Activated CD4-positive, alpha-beta T cell treated with anti-CD3 and anti-CD28 coated beads for 36 hours (primary cell): ENCODE results near the gene ARHGEF2. TPM values are rescaled to one million over a fixed set of nuclear protein-coding genes. Genes with fewer than 3 reads are reported as not detected.
A peak's percentile ranks its signal among the peaks of the same experiment; 100 is the strongest.

Experiments
- ATAC-seq: fragments of 200-7000 bp; cut with Tn5 transposase; one replicate; pipeline ENCODE4 v1.10.0; 2021; ENCODE audit warnings: mild to moderate bottlenecking, moderate library complexity
- CTCF ChIA-PET: fragments of 350-600 bp; sonication (Branson Sonifier 250); formaldehyde crosslinking; loops from one replicate; lab custom pipeline; 2021; ENCODE audit warnings: antibody characterized with exemption; lab: Charles Lee
- POLR2A ChIA-PET: fragments of 350-600 bp; sonication (Branson Sonifier 250); formaldehyde crosslinking; loops from one replicate; lab custom pipeline; 2021; ENCODE audit warnings: antibody characterized with exemption, inconsistent platforms; lab: Charles Lee
- DNase-seq: peaks from one replicate; pipeline ENCODE4 v3.0.0-alpha.2; 2020
- H3K27ac Mint-ChIP-seq: one replicate; pipeline ENCODE4 v1.8.0; 2021; ENCODE audit warnings: mixed read lengths
- H3K27me3 Mint-ChIP-seq: one replicate; pipeline ENCODE4 v1.8.0; 2021; ENCODE audit warnings: mixed read lengths
- H3K36me3 Mint-ChIP-seq: one replicate; pipeline ENCODE4 v1.8.0; 2021; ENCODE audit warnings: low read depth, mixed read lengths
- H3K4me1 Mint-ChIP-seq: one replicate; pipeline ENCODE4 v1.8.0; 2021; ENCODE audit warnings: mixed read lengths
- H3K4me3 Mint-ChIP-seq: one replicate; pipeline ENCODE4 v1.8.0; 2021; ENCODE audit warnings: mild to moderate bottlenecking, moderate library complexity, mixed read lengths
- H3K9me3 Mint-ChIP-seq: one replicate; pipeline ENCODE4 v1.8.0; 2021; ENCODE audit warnings: low read depth, mixed read lengths
- intact Hi-C, 2 experiments: fragments of 100-400 bp; cut with DNase I in 1 of 2; cut with micrococcal nuclease in 1 of 2; formaldehyde crosslinking; loops; one replicate each; pipeline versions ENCODE4 v1.14.2 to v1.15.1; 2022 to 2024; cut with DNase I, micrococcal nuclease
- total RNA-seq, 2 experiments: library from RNA; stranded (reverse); gene quantifications; one replicate each; pipeline ENCODE4 v1.2.3, GENCODE V29; 2021

ARHGEF2 gene
- total RNA-seq, 2 experiments from 2014 or later: 135 to 216 TPM

DNA sequence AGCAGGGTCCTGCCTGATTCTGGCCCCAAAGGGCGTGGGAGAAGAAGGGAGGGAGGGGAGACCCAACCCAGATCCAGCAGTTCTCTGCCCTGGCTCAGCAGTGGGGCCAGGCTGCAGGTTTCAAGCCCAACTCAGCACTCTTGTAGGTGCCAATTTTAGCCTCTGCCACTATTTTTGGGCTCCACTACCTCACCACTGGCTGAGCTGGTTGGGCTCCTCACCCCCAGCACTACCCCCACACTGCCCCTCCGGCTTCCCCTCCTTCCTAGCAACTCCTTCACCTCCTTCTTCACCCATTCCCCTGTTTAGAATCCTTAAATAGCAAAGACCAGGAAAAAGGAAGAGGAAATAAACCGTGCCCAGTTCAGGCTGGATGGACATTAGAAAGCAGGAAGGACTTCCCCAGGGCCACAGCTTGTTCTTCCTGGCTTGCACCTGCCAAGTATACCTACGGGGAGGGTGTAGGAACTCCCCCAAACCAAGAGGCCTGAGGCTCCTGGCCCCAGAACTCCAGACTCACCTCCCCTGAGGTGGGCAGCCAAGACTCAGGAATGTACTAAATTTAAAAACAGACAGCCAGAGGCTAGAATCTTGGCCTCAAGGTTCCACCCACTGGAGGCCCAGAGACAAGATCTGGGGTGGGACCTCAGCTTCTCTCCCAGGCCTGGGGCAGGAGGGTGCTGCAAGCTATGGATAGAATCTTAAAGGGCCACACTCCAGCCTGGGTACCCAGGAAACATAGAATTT lies 1.4 kb upstream of the ARHGEF2 start:
- peak overlapping the region; percentile 100 for H3K4me3 Mint-ChIP-seq
- peaks cover 34% of the 10 kb centered on the region for H3K36me3 Mint-ChIP-seq
- CTCF ChIA-PET: interaction anchor here (0.7 to 5.9 kb wide), 5 partner anchors 10 to 45 kb away, joined by 6 to 47 read pairs (median 6); partner anchors contain the start of gene KHDC4
- H3K4me1 Mint-ChIP-seq: peaks cover 58% of the 10 kb centered on the region
- H3K27me3 Mint-ChIP-seq: no peaks in the 10 kb centered on the region
- no peaks in the 10 kb centered on the region for H3K9me3 Mint-ChIP-seq
- intact Hi-C loops: loop anchor here (2.0 to 5.0 kb wide), 8 partner anchors 73 to 702 kb away; partner anchors contain the start of genes SYT11 (in 2 of the 2), DAP3 (in 1 of the 2), GON4L (in 1 of the 2) and HCN3 (in 1 of the 2)
- H3K27ac Mint-ChIP-seq: peak overlapping the region; percentile 96
- no peak for ATAC-seq
- DNase-seq: no peak
- POLR2A ChIA-PET: interaction anchor here (0.6 to 3.8 kb wide), 3 partner anchors 13 to 61 kb away, joined by 4 to 20 read pairs (median 5); no protein-coding TSS in a partner anchor

DNA sequence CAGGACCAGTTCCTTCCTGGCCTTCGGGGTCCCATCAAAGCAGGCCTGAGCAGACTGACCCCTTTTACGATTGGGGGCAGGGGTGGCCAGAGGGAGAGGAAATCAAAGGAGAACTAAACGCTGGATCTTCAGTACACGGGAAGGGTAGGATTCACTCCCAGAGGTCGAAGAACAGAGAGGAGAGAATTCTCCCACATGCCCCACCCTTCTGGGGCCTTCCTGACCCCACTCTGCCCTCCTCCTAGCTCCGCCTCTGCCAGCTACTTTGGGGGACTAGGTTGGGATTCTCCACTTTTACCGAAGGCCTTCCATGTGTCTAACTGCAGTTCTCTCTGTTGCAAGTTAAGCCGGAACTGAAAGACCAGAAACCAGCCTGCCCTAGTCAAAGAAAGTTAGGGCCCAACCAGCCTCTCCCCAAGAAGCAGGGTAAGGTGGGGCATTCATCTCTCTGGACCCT lies 654 bp upstream of the ARHGEF2 start:
- peaks cover 64% of the 10 kb centered on the region for H3K4me1 Mint-ChIP-seq
- DNase-seq: peak; percentile 36
- H3K9me3 Mint-ChIP-seq: no peaks in the 10 kb centered on the region
- H3K36me3 Mint-ChIP-seq: peaks cover 40% of the 10 kb centered on the region
- H3K27me3 Mint-ChIP-seq: no peaks in the 10 kb centered on the region
- CTCF ChIA-PET: interaction anchor here (0.9 to 3.5 kb wide), 8 partner anchors 9 to 60 kb away, joined by 3 to 27 read pairs (median 6); partner anchors contain the start of gene KHDC4
- ATAC-seq: peak; percentile 4
- H3K27ac Mint-ChIP-seq: peak overlapping the region; percentile 96
- peak overlapping the region; percentile 100 for H3K4me3 Mint-ChIP-seq
- POLR2A ChIA-PET: interaction anchor here (1.1 to 6.5 kb wide), 6 partner anchors 12 to 72 kb away, joined by 3 to 62 read pairs (median 8); partner anchors contain the start of gene KHDC4
- intact Hi-C loops: loop anchor here (1.0 to 5.0 kb wide), 11 partner anchors 9 to 702 kb away; partner anchors contain the start of genes KHDC4 (in 2 of the 2), SYT11 (in 2 of the 2), DAP3 (in 1 of the 2) and GON4L (in 1 of the 2)

DNA sequence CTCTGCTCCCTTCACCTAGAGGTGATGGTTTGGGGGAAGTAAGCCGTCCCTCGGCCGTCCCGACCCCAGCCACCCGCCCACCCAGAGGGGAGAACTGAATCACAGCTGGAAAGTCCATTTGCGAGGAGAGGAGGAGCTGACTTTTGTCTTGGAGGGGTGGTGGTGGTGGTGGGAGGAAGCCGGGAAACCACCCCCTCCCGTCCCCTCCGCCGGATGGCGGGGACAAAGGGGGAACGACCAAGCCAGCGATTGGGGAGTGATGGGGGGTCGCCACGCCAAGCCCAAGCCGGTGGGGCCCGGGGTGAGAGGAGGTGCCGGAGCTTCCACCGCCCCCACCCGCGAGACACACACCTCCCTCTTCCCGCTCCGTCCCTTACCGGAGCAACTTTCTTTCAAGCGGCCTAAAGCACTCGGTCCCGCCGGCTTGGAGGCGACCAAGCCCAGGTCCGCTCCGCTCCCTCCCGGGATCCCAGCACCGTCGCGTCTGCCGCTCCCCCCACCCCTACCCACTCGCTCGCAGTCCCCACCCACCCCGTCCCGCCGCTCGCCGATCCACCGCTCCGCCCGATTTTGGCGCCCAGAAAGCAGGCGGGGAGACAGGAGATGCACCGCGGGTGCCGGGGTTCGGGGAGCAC lies 540 bp downstream of the ARHGEF2 start:
- ATAC-seq (peak; percentile 20), DNase-seq (peak; percentile 80)
- H3K36me3 Mint-ChIP-seq: peaks cover 45% of the 10 kb centered on the region
- H3K4me1 Mint-ChIP-seq: peaks cover 68% of the 10 kb centered on the region
- peak overlapping the region; percentile 100 for H3K4me3 Mint-ChIP-seq
- no peaks in the 10 kb centered on the region for H3K9me3 Mint-ChIP-seq
- intact Hi-C loops: loop anchor here (1.0 to 5.0 kb wide), 13 partner anchors 8 to 701 kb away; partner anchors contain the start of genes KHDC4 (in 2 of the 2), RIT1 (in 2 of the 2), SYT11 (in 2 of the 2) and DAP3 (in 1 of the 2)
- ChIA-PET CTCF (interaction anchor here (0.6 to 3.5 kb wide), 17 partner anchors 8 to 357 kb away, joined by 3 to 27 read pairs (median 4); partner anchors contain the start of genes KHDC4 and SSR2), POLR2A (interaction anchor here (0.8 to 6.5 kb wide), 11 partner anchors 10 to 235 kb away, joined by 3 to 62 read pairs (median 4); partner anchors contain the start of genes KHDC4, PMF1 and SYT11)
- peak overlapping the region; percentile 96 for H3K27ac Mint-ChIP-seq
- H3K27me3 Mint-ChIP-seq: no peaks in the 10 kb centered on the region

DNA sequence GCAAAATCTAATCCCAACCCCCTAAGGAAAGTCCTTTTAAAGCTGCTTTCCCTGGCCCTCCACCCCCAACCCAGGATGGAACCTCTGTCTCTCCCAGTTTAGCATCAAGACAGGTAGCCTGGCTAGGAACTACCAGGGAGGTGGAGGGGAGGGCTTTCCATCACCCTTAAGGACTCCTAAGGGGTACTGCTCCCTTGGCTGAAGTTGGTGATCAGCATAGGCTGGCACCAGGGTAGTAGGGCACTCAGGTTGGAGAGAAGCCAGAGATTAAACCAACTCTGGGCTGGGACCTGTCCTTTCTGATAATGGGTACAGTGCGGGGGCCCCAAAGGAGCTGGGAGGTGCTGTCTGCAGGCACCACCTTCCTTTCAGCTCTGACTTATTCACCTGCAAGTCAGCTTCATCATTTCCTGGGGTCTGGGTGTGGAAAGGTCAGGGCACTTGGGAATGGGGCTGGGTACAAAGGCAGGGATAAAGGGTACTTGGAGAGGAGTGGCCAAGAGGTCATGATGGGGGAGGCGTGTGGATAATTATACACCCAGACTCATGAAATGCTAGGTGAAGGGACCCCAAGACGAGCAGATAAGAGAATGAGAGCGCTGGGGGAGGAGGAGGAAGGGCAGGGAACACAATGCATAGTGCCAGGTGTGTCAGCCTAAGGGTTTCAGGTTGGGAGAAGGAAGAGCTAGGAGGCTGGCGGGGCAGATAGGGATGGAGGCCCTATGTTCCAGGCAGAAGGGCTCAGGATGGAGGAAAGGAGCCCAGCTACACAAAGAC lies 1.2 kb downstream of the ARHGEF2 start:
- ATAC-seq: peak; percentile 10
- peaks cover 49% of the 10 kb centered on the region for H3K36me3 Mint-ChIP-seq
- H3K27ac Mint-ChIP-seq: peak overlapping the region; percentile 96
- no peaks in the 10 kb centered on the region for H3K27me3 Mint-ChIP-seq
- peak overlapping the region; percentile 100 for H3K4me3 Mint-ChIP-seq
- POLR2A ChIA-PET: interaction anchor here (0.7 to 6.5 kb wide), 11 partner anchors 10 to 236 kb away, joined by 3 to 62 read pairs (median 6); partner anchors contain the start of genes KHDC4, PMF1, SLC25A44 and SYT11
- CTCF ChIA-PET: interaction anchor here (0.6 to 3.5 kb wide), 16 partner anchors 10 to 653 kb away, joined by 3 to 27 read pairs (median 4); partner anchors contain the start of genes KHDC4 and SSR2
- intact Hi-C loops: loop anchor here (1.0 to 5.0 kb wide), 7 partner anchors 30 to 700 kb away; partner anchors contain the start of genes DAP3 (in 1 of the 2), GON4L (in 1 of the 2), HCN3 (in 1 of the 2) and RIT1 (in 1 of the 2)
- peaks cover 68% of the 10 kb centered on the region for H3K4me1 Mint-ChIP-seq
- peak; percentile 54 for DNase-seq
- no peaks in the 10 kb centered on the region for H3K9me3 Mint-ChIP-seq

DNA sequence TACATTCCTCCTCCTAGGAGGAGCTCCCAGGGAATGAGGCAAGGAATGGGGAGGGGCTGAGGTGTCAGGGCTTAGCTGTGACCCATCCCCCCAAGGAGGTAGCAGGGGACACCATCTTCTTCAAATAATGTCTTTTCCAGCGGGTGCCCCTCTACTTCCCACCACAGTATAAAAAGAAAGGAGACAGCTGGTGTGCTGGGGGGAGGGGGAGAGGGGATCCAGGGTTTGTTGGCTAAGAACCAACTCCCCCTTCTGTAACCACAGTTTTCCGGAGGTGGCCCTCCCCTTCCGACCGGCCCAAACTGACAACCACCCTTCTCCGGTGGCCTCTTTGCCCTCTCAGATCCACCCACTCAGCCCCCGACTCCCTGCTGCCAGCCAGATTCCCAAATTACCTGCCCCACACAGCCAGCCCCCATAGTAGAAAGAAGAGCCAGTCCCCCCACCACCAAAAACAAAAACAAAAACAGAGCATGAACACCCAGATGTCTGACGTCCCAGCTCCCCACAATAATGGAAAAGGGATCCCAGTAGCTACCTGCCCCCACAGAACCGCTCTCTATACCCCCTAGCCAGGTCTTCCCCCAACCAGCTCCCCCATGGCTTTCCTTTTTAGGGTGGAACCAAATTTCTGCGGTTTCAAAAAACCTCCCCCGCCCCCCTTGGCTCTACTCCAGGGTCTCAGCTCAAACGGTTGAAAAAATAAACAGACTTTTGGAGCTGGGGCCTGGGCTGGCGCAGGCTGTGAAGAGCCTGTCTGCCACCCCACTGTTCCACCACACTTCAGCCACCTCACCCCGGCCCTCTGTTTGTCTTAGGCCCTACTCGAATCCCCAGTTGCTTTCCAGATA lies 2.1 kb downstream of the ARHGEF2 start:
- H3K4me3 Mint-ChIP-seq: peak overlapping the region; percentile 100
- peaks cover 66% of the 10 kb centered on the region for H3K4me1 Mint-ChIP-seq
- POLR2A ChIA-PET: interaction anchor here (0.6 to 6.5 kb wide), 8 partner anchors 9 to 218 kb away, joined by 3 to 62 read pairs (median 9); partner anchors contain the start of genes KHDC4 and SLC25A44
- H3K9me3 Mint-ChIP-seq: no peaks in the 10 kb centered on the region
- H3K27me3 Mint-ChIP-seq: no peaks in the 10 kb centered on the region
- intact Hi-C loops: loop anchor here (2.0 to 5.0 kb wide), 5 partner anchors 29 to 699 kb away; partner anchors contain the start of genes DAP3 (in 1 of the 2), GON4L (in 1 of the 2), HCN3 (in 1 of the 2) and RUSC1 (in 1 of the 2)
- ATAC-seq (peak; percentile 11), DNase-seq (peak; percentile 74)
- CTCF ChIA-PET: interaction anchor here (0.6 to 3.5 kb wide), 13 partner anchors 9 to 652 kb away, joined by 3 to 27 read pairs (median 4); partner anchors contain the start of gene KHDC4
- peaks cover 45% of the 10 kb centered on the region for H3K36me3 Mint-ChIP-seq
- H3K27ac Mint-ChIP-seq: peak overlapping the region; percentile 96

DNA sequence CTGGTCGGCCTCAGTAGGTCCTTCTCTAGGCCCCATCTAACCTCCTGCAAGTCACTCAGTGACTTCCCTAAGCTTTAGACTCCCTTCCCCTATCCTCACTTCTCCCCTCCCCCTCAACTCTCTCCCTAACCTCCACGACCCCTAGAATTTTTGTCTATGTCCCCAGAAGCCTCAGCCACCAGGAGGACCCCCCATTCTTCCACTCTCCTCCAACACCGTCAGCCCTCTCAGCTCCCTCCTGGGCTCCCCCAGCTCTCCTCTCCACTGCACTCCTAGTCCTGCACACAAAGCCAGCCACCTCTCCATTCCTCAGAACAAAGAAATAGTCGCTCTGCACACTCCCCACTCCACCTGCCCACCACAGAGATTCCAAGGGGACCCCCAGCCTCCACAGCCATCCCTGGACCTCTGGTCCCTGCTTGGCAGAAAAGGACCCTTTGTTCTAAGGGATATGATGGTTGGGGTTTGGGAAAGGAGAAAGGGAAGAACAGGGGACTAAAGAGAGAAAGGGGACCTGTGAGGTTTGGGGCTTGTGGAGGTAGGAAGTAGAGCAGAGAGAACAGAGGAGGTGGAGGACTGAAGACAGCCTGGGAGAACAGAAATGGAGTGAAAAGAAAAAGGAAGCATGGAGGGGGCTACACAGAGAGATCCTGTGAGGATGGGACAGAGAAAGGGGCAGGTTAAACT lies 2.8 kb downstream of the ARHGEF2 start:
- intact Hi-C loops: loop anchor here (2.0 to 5.0 kb wide), 5 partner anchors 29 to 698 kb away; partner anchors contain the start of genes DAP3 (in 1 of the 2), GON4L (in 1 of the 2), HCN3 (in 1 of the 2) and RUSC1 (in 1 of the 2)
- CTCF ChIA-PET: interaction anchor here (0.6 to 3.5 kb wide), 7 partner anchors 14 to 875 kb away, joined by 3 to 27 read pairs (median 5); partner anchors contain the start of gene KHDC4

DNA sequence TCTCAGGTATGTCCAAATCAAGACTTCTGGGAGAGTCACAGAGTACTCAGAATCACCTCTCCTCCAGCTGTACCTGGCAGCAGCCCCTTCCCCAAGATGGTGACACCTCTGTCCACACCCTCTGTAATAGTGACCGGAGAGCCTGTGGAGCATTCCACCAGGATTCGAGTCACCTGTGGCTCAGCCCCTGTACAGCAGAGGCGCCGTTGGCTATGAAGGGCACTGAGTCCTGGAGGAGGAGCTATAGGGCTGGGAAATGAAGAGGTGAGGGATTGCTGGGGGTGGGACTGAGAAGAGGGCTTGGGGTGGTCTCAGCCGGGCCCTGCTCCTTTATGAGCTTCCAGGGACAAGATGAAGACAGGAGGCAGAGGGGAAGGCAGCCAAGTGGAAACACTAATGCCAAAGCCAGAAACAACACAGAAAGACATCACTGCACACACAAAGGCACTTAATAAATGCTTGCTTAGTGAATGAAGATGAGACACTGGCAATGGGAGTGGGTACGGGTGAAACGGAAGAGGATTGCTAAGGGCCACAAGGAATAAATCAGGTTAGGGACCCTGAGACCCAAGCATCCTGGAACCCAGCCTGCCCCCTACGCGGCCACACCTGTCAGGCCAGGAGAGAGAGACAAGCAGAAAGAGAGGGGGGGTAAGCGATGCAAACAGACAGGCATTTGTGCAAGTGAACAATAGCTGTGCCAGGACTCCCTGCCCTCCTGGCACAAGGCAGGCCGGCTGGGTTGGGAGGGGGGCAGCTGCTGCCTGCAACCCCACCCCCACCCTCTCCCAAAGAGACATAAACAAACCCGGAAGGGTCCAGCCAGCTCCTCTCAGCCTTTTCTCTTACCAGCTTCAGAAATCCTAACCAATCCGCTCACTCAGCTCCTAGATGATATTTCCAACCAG lies 3.9 kb downstream of the ARHGEF2 start:
- DNase-seq: no peak
- POLR2A ChIA-PET: interaction anchor here (0.6 to 6.5 kb wide), 5 partner anchors 28 to 328 kb away, joined by 3 to 62 read pairs (median 5); partner anchors contain the start of gene KHDC4
- no peak for ATAC-seq
- intact Hi-C loops: loop anchor here (5.0 kb wide), 4 partner anchors 117 to 697 kb away; partner anchors contain the start of genes DAP3 (in 1 of the 2), GON4L (in 1 of the 2), HCN3 (in 1 of the 2) and RUSC1 (in 1 of the 2)
- H3K9me3 Mint-ChIP-seq: no peaks in the 10 kb centered on the region
- peaks cover 66% of the 10 kb centered on the region for H3K4me1 Mint-ChIP-seq
- H3K27me3 Mint-ChIP-seq: no peaks in the 10 kb centered on the region
- H3K4me3 Mint-ChIP-seq: peak overlapping the region; percentile 100
- CTCF ChIA-PET: interaction anchor here (0.6 to 2.4 kb wide), 8 partner anchors 15 to 874 kb away, joined by 3 to 15 read pairs (median 5); partner anchors contain the start of gene KHDC4
- H3K27ac Mint-ChIP-seq: peak overlapping the region; percentile 96
- H3K36me3 Mint-ChIP-seq: peaks cover 53% of the 10 kb centered on the region

More for the DNA sequence above, 2.8 kb downstream of the ARHGEF2 start:
- no peak for ATAC-seq
- no peaks in the 10 kb centered on the region for H3K9me3 Mint-ChIP-seq
- no peak for DNase-seq
- POLR2A ChIA-PET: interaction anchor here (0.6 to 6.5 kb wide), 6 partner anchors 13 to 327 kb away, joined by 3 to 62 read pairs (median 9); partner anchors contain the start of gene KHDC4
- peak overlapping the region; percentile 100 for H3K4me3 Mint-ChIP-seq
- H3K36me3 Mint-ChIP-seq: peaks cover 46% of the 10 kb centered on the region
- no peaks in the 10 kb centered on the region for H3K27me3 Mint-ChIP-seq
- H3K27ac Mint-ChIP-seq: peak overlapping the region; percentile 96
- H3K4me1 Mint-ChIP-seq: peaks cover 66% of the 10 kb centered on the region
